GM12865 (cell line): Measurements from ENCODE around the gene SAMD4A.
A peak's percentile ranks its signal among the peaks of the same experiment; 100 is the strongest.

Source experiments
- DNase-seq: peaks from one replicate; pipeline ENCODE4 v3.0.0; 2010; ENCODE audit warnings: low read depth
- H3K4me3 ChIP-seq: 2 replicates; pipeline ENCODE4 v1.5.1; 2011; ENCODE audit warnings: mild to moderate bottlenecking, low read depth, low read length, control low read depth
- TF ChIP-seq, protein P1 (sequence below): IDR thresholded peaks from 2 replicates; pipeline ENCODE4 v1.5.1; 2011; ENCODE audit warnings: low read length, control low read depth, low read depth, inconsistent platforms; ENCODE audit not compliant: insufficient read depth; ENCODE audit errors: missing control alignments

Gene SAMD4A

DNA sequence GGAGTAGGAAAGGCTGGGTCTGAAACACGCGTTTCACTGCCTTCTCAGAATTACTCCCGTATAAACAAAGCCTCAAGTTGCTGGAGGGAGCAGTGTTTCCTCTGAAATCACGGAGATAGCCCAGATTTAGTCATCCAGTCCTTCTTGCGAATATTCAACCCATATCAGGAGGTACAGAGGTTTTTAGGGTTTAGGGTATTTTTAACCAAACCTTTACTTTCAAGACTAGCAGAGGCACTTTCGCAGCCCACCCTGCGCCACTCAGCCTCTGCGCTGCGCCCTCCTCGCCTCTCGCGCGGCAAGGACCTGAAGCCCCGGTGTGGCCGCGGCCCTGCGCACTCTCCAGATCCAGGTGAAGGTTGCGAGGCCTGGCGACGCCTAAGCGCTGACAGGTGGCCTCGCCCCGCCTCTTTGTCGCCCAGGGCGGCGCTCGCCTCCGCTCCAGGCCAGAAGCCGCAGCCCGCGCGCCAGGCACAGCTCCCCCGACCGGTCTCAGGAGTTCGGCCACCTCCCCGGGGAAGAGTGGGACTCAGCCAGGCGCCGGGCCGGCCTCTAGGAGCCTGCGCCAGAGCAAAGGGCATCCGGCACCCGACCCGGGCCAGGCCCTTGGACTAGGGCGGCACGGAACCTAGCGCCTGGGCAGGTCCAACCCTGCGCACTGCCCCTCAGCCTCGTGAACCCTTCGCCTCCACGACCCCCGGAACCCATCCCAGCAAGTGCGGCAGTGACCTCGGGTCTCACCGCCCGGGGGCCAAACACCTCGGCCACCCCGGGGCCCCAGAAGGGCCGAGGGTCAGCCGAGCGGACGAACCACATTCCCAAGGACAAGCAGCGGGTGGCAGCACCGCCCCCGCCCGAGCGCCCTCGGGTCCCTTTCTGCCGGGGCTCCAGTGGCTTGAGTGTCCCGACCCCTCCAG is 1.8 kb upstream of the SAMD4A start:
- peak overlapping the region; percentile 70 for H3K4me3 ChIP-seq
- peak; percentile 65 for DNase-seq
- TF ChIP-seq, protein P1, sequence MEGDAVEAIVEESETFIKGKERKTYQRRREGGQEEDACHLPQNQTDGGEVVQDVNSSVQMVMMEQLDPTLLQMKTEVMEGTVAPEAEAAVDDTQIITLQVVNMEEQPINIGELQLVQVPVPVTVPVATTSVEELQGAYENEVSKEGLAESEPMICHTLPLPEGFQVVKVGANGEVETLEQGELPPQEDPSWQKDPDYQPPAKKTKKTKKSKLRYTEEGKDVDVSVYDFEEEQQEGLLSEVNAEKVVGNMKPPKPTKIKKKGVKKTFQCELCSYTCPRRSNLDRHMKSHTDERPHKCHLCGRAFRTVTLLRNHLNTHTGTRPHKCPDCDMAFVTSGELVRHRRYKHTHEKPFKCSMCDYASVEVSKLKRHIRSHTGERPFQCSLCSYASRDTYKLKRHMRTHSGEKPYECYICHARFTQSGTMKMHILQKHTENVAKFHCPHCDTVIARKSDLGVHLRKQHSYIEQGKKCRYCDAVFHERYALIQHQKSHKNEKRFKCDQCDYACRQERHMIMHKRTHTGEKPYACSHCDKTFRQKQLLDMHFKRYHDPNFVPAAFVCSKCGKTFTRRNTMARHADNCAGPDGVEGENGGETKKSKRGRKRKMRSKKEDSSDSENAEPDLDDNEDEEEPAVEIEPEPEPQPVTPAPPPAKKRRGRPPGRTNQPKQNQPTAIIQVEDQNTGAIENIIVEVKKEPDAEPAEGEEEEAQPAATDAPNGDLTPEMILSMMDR, result no peak

DNA sequence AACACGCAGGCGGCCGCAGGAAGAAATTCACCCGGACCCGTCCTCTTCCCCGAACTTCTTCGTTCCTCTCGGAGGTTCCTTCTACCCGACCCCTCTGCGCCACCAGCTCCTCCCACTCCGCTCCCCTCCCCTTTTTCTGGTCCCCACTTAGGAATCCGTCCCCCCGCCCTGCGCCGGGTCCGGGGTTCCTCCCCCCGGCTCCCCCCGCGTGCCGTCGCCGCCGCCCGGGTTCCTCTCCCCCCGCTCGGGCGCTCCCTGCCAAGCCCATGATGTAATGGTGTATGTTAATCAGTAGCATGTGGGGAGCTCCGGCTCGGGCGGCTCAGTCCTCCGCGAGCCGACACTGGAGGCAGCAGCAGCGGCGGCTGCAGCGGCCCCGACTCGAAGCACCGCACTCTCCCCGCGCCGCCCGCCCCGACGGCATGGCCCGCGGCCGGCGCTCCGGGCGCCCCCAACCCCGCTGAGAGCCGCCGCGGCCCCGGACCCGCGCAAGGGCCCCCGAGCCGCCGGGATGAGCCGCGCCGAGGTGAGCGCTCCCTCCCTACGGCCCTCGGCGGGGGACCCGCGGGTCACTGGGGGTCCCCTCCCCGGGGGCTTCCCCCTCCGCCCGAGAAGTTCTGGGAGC is 1.0 kb upstream of the SAMD4A start:
- DNase-seq, result peak; percentile 70
- TF ChIP-seq, protein P1, result no peak
- H3K4me3 ChIP-seq, result peak overlapping the region; percentile 70

DNA sequence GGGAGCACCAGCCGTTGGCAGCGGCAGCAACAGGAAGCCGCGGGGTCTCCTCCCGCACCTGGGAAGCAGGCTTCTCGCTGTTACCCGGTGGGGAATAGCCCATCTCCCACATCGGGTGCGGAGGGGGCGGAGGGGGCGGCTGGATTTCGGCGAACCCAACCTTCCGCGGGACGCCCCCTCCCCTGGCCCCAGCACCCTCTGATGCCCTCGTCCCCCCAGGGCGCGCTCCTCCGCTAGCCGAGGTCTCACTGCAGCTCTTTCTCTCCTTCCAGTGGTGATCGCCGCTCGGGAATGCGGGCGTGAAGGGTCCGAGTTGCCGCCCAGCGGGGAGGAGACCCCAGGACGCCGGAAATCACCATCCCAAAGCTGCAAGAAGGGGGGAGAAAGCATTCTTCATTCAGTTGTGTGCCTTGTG is 303 bp downstream of the SAMD4A start:
- peak overlapping the region; percentile 70 for H3K4me3 ChIP-seq
- no peak for DNase-seq
- TF ChIP-seq, protein P1, result no peak

DNA sequence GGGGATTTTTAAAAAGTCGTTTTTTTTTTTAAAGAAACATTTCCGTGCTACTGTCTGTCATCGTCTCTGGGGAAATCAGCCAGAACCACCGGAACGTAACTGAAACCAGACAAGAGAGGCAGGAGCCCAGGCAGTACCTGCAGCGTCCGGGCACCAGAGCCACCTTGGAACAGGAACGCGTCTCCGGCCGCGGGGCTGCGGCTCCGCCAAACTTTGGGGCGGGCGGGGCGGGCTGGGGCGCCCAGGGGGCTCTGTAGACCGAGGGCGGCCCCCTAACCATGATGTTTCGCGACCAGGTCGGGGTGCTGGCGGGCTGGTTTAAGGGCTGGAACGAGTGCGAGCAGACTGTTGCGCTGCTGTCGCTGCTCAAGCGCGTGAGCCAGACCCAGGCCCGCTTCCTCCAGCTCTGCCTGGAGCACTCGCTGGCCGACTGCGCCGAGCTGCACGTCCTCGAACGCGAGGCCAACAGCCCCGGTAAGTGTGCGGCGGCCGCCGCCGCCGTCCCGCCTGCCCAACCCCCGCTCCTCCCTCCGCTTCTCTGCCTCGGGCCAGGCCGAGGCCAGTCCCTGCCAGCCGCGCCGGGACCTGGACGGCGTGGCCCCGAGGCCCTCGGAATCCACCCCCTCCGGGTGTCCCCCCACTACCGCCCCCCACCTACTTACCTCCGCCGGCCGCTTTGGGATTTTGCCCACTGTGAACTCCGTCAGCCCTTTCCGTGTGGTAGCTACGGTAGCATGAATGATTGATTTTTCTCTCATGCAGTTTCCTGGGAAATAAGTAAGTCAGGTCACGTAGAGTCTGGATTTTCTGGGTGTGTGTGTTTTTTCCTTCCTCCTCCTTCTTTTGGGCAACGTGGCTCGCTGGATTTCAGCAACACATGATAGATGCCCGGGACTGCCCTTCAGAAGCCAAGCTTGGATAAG is 972 bp downstream of the SAMD4A start:
- peak; percentile 67 for DNase-seq
- TF ChIP-seq, protein P1, result no peak
- H3K4me3 ChIP-seq, result peak overlapping the region; percentile 70

DNA sequence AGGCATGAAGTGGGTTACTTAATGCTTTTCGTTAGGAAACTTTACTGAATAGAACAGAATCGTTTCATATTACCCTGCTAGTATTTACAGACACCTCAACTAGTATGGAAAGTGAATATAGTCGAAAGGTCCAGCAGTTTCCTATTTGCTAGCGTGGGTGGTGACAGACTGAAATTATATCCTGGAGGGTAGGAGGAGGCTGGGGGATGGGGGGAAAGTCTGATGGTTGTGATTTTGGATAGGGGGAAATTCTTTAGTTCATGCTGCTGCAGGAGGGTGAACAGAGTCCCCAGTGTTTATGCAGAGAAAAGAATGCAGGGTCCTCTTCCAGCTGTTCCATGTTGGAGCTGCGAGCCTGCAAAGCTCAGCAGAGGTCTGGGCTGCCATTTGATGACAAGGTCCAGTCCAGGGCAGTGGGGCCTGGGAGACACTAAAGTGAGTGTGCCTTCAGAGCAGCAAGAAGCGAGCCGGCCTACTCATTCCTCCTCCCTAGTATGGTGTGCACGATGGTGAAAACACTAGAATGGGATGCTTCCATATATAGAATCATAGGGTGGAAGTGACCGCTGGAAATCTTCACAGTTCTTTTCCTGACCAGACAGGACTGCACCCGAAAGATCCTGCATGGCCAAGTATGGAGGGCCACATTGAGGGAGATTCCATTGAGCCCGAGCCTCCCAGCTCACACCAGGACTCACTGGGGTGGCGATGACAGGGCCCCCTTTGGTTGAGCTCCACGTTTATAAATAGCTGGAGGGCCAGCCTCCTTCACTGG is 2.1 kb downstream of the SAMD4A start:
- H3K4me3 ChIP-seq, result no peak overlapping the region
- no peak for DNase-seq

More for the DNA sequence above, 2.1 kb downstream of the SAMD4A start:
- TF ChIP-seq, protein P1, result no peak
